NCI-H2107 (cell line): Measurements from ENCODE around the gene FNDC4.

Experiments
- DNase-seq: peaks from one replicate; lab custom pipeline; 2025; lab: John Stamatoyannopoulos, UW

The FNDC4 gene

GRCh38 chr2:27494284-27494943 lies 586 bp downstream of the FNDC4 start:
- DNase-seq = no peak

GRCh38 chr2:27493948-27494283 lies 1.1 kb downstream of the FNDC4 start:
- DNase-seq = no peak

GRCh38 chr2:27492557-27492956 lies 2.4 kb downstream of the FNDC4 start:
- DNase-seq = no peak

- peak; percentile 98 for DNase-seq
Measured at GRCh38 chr2:27489498-27490397, 5.3 kb downstream of the FNDC4 start, which contains the start of gene IFT172. Gene IFT172 (minus strand): TSS chr2:27489743. CDS start chr2:27489653, 90 bp downstream.

GRCh38 chr2:27489118-27489497 lies 5.9 kb downstream of the FNDC4 start:
- no peak for DNase-seq

- DNase-seq = no peak
Measured at GRCh38 chr2:27485496-27485895, 9.5 kb downstream of the FNDC4 start.

- DNase-seq = no peak
Measured at GRCh38 chr2:27471961-27472360, 23.0 kb downstream of the FNDC4 start.

- DNase-seq = no peak
Measured at GRCh38 chr2:27464443-27464842, 30.6 kb downstream of the FNDC4 start.

GRCh38 chr2:27461118-27461517 lies 33.9 kb downstream of the FNDC4 start:
- DNase-seq = no peak

GRCh38 chr2:27453968-27454367 lies 41.0 kb downstream of the FNDC4 start:
- DNase-seq = no peak

- no peak for DNase-seq
Measured at GRCh38 chr2:27451095-27451494, 43.9 kb downstream of the FNDC4 start.

GRCh38 chr2:27448381-27448780 lies 46.6 kb downstream of the FNDC4 start:
- no peak for DNase-seq

- peak; percentile 13 for DNase-seq
Measured at GRCh38 chr2:27446057-27446456, 48.9 kb downstream of the FNDC4 start.

- no peak for DNase-seq
Measured at GRCh38 chr2:27445615-27446014, 49.4 kb downstream of the FNDC4 start.

GRCh38 chr2:27445155-27445554 lies 49.8 kb downstream of the FNDC4 start:
- no peak for DNase-seq

- no peak for DNase-seq
Measured at GRCh38 chr2:27442920-27443282, 52.1 kb downstream of the FNDC4 start.

GRCh38 chr2:27441958-27442919 lies 52.8 kb downstream of the FNDC4 start, which contains the start of gene KRTCAP3:
Gene KRTCAP3 (plus strand): TSS chr2:27442381. CDS start chr2:27442413, 32 bp downstream.
- DNase-seq = peak; percentile 8
